ENCODE data around the gene MBD5. TPM values are rescaled to one million over a fixed set of nuclear protein-coding genes. Genes with fewer than 3 reads are reported as not detected.

The MBD5 gene
- total RNA-seq, 1 donor from 2014 or later: 4.1 TPM

- no peak for DNase-seq (ENCODE audit: low read depth in 2 of 2)
These were observed 89.3 kb downstream of the MBD5 start for GRCh38 chr2:148110184-148110583.

DNA sequence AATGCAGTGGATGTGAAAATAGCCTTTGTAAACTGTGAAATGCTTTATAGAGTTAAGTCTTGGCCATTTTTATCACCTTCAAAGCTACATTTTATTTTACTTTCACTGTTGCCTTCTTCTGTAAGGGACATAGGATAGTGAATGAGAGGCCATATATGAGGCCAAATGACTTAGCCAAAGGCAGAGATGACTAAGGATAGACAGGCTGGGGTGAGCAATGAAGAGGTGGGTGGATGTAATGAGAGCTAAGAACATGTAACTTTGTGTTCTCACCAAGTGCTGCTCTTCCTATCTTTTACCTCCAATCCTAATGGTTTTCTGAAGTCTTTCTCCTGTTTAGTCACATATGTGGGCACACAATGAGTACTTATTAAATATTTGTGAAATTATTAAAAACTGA, 101.9 kb downstream of the MBD5 start:
- DNase-seq (ENCODE audit: low read depth in 2 of 2): no peak

DNA sequence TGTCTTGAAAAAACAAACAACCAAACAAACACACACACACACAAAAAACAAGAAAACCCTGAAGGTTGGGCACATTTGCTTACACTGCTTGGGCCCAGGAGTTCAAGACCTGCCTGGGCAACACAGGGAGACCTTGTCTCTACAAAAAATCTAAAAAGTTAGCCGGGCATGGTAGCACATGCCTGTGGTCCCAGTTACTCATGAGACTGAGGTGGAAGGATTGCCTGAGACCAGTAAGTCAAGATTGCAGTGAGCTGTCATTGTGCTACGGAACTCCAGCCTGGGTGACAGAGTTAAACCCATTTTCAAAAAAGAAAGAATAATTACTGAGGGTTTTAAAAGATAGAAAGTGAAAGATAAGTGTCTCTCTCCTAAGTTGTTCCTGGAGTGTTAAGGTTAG, 103.4 kb downstream of the MBD5 start:
- DNase-seq (ENCODE audit: low read depth in 2 of 2): no peak

DNA sequence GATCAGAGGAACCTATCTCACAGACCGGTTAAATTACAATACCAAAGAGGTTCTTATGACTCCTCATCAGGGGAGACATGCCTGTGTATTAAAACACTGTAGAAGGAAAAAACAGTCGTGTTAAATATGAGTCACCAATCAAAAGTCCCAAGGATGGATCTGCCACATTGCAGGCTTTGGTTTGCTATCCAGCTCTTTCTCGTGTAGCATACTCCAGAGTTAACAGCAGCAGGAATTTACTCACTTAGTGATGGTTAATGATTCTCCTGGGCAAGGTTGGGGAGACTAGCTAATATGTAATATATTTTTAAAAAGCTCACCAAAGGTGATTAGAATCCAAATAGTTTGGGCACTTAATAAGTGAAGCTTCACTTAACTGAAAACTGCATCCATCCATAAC, 109.7 kb downstream of the MBD5 start:
- DNase-seq (ENCODE audit: low read depth in 2 of 2): peak in 1 of 2 donors; percentile 11

- DNase-seq (ENCODE audit: low read depth in 2 of 2): no peak
These were observed 111.5 kb downstream of the MBD5 start for GRCh38 chr2:148132412-148132811.

GRCh38 chr2:148135705-148136104, 114.8 kb downstream of the MBD5 start:
- no peak for DNase-seq (ENCODE audit: low read depth in 2 of 2)

GRCh38 chr2:148136441-148136840, 115.5 kb downstream of the MBD5 start:
- no peak for DNase-seq (ENCODE audit: low read depth in 2 of 2)

DNA sequence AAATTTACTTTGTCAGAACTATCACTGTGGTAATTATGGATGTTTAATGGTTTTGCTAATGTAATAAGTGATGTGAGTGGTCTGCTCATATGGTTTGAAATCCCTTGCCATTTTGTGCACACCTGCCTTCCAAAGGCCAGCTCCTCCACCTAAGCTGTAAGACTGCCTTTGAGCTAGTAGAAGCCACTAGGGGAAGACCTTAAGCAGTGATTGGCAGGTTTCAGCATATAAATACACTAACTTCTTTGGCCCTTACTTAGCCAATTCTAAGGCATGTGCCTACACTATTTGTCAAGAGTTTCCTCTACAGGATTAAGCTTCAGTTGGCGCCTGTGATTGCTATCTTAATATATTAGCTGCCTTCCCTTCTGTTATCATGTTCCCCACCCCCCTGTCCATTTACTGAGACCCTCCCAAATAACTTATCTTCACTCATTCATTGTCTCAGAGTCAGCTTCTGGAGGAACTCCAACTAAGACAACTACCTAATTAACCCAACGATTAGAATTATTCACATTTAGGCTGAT, 141.1 kb downstream of the MBD5 start:
- no peak for DNase-seq (ENCODE audit: low read depth in 2 of 2)

DNA sequence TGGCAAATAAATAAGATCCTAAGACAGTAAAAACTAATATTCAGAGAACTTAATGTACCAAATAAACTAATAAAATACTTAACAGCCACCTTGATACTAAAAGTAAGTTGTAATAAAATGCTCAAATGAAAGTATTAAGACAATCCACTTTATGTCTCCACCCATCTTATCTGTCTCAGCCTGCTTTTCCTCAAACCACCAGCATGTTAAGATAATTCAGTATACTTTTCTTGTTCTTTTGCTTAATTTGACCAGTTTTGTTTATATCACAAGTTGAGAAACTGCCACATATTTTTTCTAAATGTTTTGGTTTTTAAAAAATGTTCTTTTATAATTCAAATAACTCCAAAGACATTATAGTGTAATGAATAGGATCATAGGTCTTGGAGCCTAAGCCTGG, 142.0 kb downstream of the MBD5 start:
- DNase-seq (ENCODE audit: low read depth in 2 of 2): no peak

- DNase-seq (ENCODE audit: low read depth in 2 of 2): no peak
These were observed 145.1 kb downstream of the MBD5 start for GRCh38 chr2:148165975-148166374.

- DNase-seq (ENCODE audit: low read depth in 2 of 2): no peak
These were observed 146.4 kb downstream of the MBD5 start for GRCh38 chr2:148167241-148167766.

DNA sequence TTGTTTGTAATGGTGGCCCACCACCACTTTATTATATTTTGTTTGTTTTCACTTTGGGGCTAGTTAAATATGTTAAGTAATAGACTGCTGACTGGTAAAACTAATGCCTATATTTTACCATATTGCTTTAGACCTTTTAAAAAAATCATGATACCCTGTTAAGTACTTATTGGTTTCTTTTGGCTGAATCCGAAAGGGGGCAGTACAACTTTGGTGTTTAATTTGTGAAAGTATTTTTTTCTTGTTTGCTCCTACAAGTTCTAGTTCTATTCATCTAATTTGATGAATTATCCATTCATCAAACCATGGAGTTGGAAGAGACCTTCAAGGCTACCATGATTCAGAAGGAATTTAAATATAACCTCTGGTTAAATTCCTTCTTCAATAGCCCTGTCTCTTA, 147.0 kb downstream of the MBD5 start:
- no peak for DNase-seq (ENCODE audit: low read depth in 2 of 2)

GRCh38 chr2:148172131-148172753, 151.4 kb downstream of the MBD5 start:
- DNase-seq (ENCODE audit: low read depth in 2 of 2): no peak

GRCh38 chr2:148173168-148173567, 152.3 kb downstream of the MBD5 start:
- no peak for DNase-seq (ENCODE audit: low read depth in 2 of 2)

- no peak for DNase-seq (ENCODE audit: low read depth in 2 of 2)
These were observed 156.7 kb downstream of the MBD5 start for GRCh38 chr2:148177559-148177958.

DNA sequence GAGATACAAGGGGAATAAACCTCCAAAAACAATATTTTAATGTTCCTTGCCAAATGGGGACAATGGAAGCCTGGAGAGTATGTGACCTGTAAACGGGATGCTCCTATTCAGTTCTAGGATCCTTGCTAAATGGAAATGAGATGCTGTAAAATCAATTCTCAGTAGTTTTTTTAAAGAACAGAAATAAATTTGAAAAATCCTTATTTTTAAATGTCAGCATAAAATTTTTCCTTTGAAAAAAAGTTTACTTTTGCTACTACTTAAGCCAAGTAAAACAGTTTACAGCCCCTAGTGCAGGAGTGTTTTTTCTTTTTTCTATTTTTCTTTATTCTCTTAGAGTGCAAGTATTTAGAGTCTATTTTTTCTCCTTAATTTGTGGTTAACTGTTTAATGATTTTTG, 158.8 kb downstream of the MBD5 start:
- DNase-seq (ENCODE audit: low read depth in 2 of 2): no peak

GRCh38 chr2:148184976-148185375, 164.1 kb downstream of the MBD5 start:
- DNase-seq (ENCODE audit: low read depth in 2 of 2): no peak

DNA sequence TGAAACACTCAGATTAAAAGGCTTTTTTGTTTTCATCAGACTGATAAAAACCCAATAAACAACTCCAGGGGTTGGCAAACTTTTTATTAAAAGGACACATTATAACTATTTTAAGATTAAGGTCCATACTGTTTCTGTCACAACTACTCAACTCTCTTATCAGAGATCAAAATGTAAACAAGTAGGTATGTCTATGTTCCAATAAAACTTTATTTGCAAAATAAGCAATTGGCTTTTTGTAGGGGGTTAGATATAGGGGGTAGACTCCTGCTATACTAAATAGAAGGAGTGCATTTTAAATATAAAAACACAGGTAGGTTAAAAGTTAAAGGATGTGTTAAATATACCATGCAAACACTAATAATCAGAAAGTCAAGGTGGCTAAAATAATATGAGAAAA, 174.0 kb downstream of the MBD5 start:
- DNase-seq (ENCODE audit: low read depth in 2 of 2): no peak

DNA sequence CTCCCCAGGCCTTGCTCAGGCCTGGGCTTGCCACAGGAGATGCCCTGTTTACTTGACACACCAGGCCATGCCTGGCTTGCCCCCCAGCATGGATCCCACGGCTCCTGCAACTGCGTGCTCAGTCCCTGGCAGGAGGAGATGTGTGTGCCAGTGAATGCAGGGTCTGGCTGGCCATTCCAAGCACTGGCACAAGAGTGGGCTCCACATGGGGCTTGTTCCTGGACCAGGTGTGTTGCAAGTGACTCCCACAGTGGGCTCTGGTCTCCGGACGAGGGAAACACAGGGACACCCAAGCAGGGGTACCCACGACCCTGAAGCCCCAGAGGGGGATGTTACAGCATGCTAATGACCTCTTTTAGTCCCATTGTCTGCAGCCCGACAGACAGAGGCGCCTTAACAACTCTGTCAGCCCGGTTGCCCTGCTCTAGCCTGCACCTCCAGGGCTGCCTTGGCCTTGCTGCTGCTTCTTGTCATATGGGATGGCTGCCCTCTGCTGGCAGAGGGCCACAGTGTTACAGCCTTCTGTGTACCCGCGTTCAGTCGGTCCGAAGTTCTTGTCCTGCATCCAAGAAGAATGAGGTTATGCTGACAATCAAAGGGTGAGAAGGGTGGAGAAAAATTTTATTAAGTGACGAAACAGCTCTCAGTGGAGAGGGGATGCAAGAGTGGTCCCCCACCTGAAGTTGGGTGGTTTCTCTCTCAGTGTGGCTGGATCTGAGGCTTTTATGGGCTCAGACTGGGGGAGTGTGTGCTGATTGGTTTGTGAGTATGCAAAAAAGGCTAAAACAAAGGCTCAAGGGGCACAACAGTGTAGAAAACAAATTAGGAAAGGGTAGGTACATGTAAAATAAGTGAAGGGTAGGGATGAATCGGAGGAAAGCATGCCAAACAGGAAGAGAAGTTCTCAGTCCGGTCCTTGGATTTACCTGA, 180.4 kb downstream of the MBD5 start:
- peak; percentile 22 to 56 for DNase-seq (ENCODE audit: low read depth in 2 of 2)

GRCh38 chr2:148202237-148202636, 181.3 kb downstream of the MBD5 start:
- no peak for DNase-seq (ENCODE audit: low read depth in 2 of 2)

GRCh38 chr2:148207111-148207510, 186.2 kb downstream of the MBD5 start:
- DNase-seq (ENCODE audit: low read depth in 2 of 2): no peak

DNA sequence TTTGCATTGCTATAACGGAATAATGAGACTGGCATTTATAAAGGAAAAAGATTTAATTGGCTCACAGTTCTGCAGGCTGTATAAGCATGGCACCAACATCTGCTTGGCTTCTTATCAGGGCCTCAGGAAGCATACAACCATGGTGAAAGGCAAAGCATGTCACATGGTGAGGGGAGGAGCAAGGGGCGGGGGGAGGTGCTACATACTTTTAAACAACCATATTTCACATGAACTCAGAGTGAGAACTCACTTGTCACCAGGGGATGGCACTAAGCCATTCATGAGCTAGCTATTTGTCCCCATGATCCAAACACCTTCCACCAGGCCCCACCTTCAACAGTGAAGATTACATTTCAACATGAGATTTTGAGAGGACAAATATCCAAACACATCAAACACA, 188.7 kb downstream of the MBD5 start:
- DNase-seq (ENCODE audit: low read depth in 2 of 2): no peak

Data from dermis microvascular lymphatic vessel endothelial cell (primary cell).